ENCODE results near the gene WDR53. TPM values are rescaled to one million over a fixed set of nuclear protein-coding genes. Genes with fewer than 3 reads are reported as not detected.

The WDR53 gene
- total RNA-seq, 1 donor from 2014 or later: 11.0 TPM

- Histone ChIP-seq H3K4me3 (ENCODE audit: insufficient read depth, low read depth, low read length) (no peak overlapping the region), H2AFZ (ENCODE audit: low read depth, low read length) (no peak overlapping the region), H4K20me1 (ENCODE audit: insufficient read depth, low read length) (peaks cover 14% of the 10 kb centered on the region), H3K4me1 (ENCODE audit: insufficient read depth, low read length) (no peaks in the 10 kb centered on the region), H3K9ac (ENCODE audit: low read length) (no peak overlapping the region), H3K4me2 (ENCODE audit: low read length) (no peak overlapping the region), H3K79me2 (ENCODE audit: insufficient read depth, low read length) (peaks cover 16% of the 10 kb centered on the region), H3K27ac (ENCODE audit: low read depth, low read length) (no peak overlapping the region), H3K27me3 (ENCODE audit: insufficient read depth, low read length) (no peaks in the 10 kb centered on the region), H3K9me3 (ENCODE audit: insufficient read depth, low read depth, low read length) (no peaks in the 10 kb centered on the region), H3K36me3 (ENCODE audit: insufficient read depth, low read length) (no peaks in the 10 kb centered on the region)
- Mint-ChIP-seq H3K4me1 (ENCODE audit: low read depth, unreplicated experiment) (no peaks in the 10 kb centered on the region), H3K27me3 (ENCODE audit: low read depth, unreplicated experiment) (no peaks in the 10 kb centered on the region), H3K4me3 (ENCODE audit: unreplicated experiment) (no peak overlapping the region), H3K27ac (ENCODE audit: unreplicated experiment) (no peak overlapping the region), H3K9me3 (ENCODE audit: unreplicated experiment) (peaks cover 10% of the 10 kb centered on the region), H3K36me3 (ENCODE audit: low read depth, unreplicated experiment) (no peaks in the 10 kb centered on the region)
- DNase-seq (ENCODE audit: low read depth): no peak
- no peak for TF ChIP-seq EZH2 (IDR thresholded peaks at IDR 0.05; ENCODE audit: insufficient read depth, low read length)
- TF ChIP-seq, protein P1, sequence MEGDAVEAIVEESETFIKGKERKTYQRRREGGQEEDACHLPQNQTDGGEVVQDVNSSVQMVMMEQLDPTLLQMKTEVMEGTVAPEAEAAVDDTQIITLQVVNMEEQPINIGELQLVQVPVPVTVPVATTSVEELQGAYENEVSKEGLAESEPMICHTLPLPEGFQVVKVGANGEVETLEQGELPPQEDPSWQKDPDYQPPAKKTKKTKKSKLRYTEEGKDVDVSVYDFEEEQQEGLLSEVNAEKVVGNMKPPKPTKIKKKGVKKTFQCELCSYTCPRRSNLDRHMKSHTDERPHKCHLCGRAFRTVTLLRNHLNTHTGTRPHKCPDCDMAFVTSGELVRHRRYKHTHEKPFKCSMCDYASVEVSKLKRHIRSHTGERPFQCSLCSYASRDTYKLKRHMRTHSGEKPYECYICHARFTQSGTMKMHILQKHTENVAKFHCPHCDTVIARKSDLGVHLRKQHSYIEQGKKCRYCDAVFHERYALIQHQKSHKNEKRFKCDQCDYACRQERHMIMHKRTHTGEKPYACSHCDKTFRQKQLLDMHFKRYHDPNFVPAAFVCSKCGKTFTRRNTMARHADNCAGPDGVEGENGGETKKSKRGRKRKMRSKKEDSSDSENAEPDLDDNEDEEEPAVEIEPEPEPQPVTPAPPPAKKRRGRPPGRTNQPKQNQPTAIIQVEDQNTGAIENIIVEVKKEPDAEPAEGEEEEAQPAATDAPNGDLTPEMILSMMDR (IDR thresholded peaks at IDR 0.05; ENCODE audit: insufficient read depth, low read depth, low read length): no peak
- FAIRE-seq: no peak
These were observed 61.7 kb downstream of the WDR53 start for GRCh38 chr3:196506687-196507086.

DNA sequence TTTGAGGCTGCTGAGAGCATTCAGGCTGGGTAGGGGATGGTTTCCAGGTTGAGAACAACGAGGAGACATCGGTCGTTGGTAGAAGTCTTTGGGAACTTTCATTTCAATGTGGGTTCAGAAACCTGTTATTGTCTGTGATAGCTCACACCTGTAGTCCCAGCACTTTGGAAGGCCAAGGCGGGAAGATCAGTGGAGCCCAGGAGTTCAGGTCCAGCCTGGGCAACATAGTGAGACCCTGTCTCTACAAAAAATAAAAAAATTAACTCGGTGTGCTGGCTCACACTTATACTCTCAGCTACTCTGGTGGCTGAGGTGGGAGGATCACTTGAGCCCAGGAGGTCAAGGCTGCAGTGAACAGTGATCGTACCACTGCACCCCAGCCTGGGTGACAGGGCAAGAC is 63.8 kb downstream of the WDR53 start:
- DNase-seq (ENCODE audit: low read depth): no peak

More for the DNA sequence above, 63.8 kb downstream of the WDR53 start:
- no peak overlapping the region for H3K4me3 ChIP-seq (ENCODE audit: insufficient read depth, low read depth, low read length)
- H3K27ac ChIP-seq (ENCODE audit: low read depth, low read length): no peak overlapping the region
- no peaks in the 10 kb centered on the region for H3K36me3 ChIP-seq (ENCODE audit: insufficient read depth, low read length)
- H3K4me1 ChIP-seq (ENCODE audit: insufficient read depth, low read length): peaks cover 8% of the 10 kb centered on the region
- H3K4me2 ChIP-seq (ENCODE audit: low read length): no peak overlapping the region
- H2AFZ ChIP-seq (ENCODE audit: low read depth, low read length): no peak overlapping the region
- peak overlapping the region; percentile 62 for H3K4me3 Mint-ChIP-seq (ENCODE audit: unreplicated experiment)
- TF ChIP-seq, protein P1 (IDR thresholded peaks at IDR 0.05; ENCODE audit: insufficient read depth, low read depth, low read length): no peak
- TF ChIP-seq EZH2 (IDR thresholded peaks at IDR 0.05; ENCODE audit: insufficient read depth, low read length): no peak
- no peak for FAIRE-seq
- H3K4me1 Mint-ChIP-seq (ENCODE audit: low read depth, unreplicated experiment): peaks cover 1% of the 10 kb centered on the region
- H3K27ac Mint-ChIP-seq (ENCODE audit: unreplicated experiment): peak overlapping the region; percentile 26
- H3K27me3 ChIP-seq (ENCODE audit: insufficient read depth, low read length): no peaks in the 10 kb centered on the region
- H3K9ac ChIP-seq (ENCODE audit: low read length): no peak overlapping the region
- H3K79me2 ChIP-seq (ENCODE audit: insufficient read depth, low read length): peaks cover 36% of the 10 kb centered on the region
- H3K9me3 Mint-ChIP-seq (ENCODE audit: unreplicated experiment): peaks cover 6% of the 10 kb centered on the region
- H3K36me3 Mint-ChIP-seq (ENCODE audit: low read depth, unreplicated experiment): peaks cover 1% of the 10 kb centered on the region
- no peaks in the 10 kb centered on the region for H3K27me3 Mint-ChIP-seq (ENCODE audit: low read depth, unreplicated experiment)
- no peaks in the 10 kb centered on the region for H3K9me3 ChIP-seq (ENCODE audit: insufficient read depth, low read depth, low read length)
- H4K20me1 ChIP-seq (ENCODE audit: insufficient read depth, low read length): peaks cover 32% of the 10 kb centered on the region

Other genes starting within 250 kb of the WDR53 start
- 0.27 TPM in 1 of 2 replicates, not detected in the other for gene TM4SF19, start 230.2 kb downstream of the WDR53 start, total RNA-seq
- gene UBXN7, start 136.1 kb downstream of the WDR53 start, total RNA-seq: 90.7 and 90.9 TPM in 2 replicates
- 18.0 and 18.3 TPM in 2 replicates for gene RNF168, start 64.8 kb downstream of the WDR53 start, total RNA-seq
- not detected in 2 replicates for gene SMCO1, start 53.2 kb downstream of the WDR53 start, total RNA-seq
- 10.4 and 11.3 TPM in 2 replicates for gene FBXO45, start 106 bp upstream of the WDR53 start, total RNA-seq
- not detected in 2 replicates for gene NRROS, start 71.1 kb upstream of the WDR53 start, total RNA-seq
- gene CEP19, start 143.7 kb upstream of the WDR53 start, total RNA-seq: 2.8 and 3.3 TPM in 2 replicates
- 13.9 and 18.9 TPM in 2 replicates for gene PIGX, start 143.8 kb upstream of the WDR53 start, total RNA-seq
- 112 and 124 TPM in 2 replicates for gene PAK2, start 171.3 kb upstream of the WDR53 start, total RNA-seq

Measured in astrocyte (in vitro differentiated cells and primary cell).